Kasumi-1 (cell line): ENCODE data around the gene IGF2BP1.
"Not testable (repeated sequence)": the region's sequence is repeated elsewhere in the genome, so short reads cannot be mapped to it uniquely, and the experiment has no call there.

ENCODE experiments used
- DNase-seq, 2 experiments: peaks; one replicate each; lab custom pipeline; 2025; lab: John Stamatoyannopoulos, UW

The IGF2BP1 gene

DNA sequence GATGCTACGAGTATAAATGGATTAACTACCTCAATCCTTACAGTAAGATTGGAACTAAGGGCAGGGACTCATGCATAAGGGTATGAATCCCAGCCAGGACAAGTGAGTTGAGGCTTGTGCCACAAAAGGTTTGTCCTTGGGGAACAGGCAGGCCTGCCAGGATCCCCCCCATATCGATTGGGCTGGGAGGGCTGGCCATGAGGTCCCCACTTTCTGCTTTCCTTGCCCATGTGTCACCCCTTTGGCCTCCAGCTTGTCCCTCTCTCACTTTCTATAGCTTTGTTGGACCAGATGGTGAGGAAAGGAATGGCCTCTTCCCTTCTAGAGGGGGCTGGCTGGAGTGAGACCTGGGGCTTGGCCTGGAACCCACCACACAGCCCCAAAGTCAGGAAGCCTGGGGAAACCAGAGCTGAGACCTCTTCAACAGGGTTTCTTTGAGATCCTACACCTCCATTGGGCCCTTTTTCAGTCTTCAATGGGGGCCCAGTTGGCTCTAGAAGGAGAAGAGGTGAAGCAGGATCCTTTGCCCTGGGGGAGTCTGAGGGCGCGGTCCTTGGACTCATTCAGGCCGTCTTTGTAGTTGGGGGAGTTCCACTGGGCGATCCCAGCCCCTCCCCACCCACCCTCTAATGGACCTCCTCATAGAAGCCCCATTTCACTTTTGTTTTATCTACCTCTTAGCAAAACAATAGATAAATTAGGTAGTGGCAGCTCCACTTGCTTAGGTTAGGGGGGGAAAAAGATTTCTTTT is 57.3 kb downstream of the IGF2BP1 start:
- DNase-seq: no peak

DNA sequence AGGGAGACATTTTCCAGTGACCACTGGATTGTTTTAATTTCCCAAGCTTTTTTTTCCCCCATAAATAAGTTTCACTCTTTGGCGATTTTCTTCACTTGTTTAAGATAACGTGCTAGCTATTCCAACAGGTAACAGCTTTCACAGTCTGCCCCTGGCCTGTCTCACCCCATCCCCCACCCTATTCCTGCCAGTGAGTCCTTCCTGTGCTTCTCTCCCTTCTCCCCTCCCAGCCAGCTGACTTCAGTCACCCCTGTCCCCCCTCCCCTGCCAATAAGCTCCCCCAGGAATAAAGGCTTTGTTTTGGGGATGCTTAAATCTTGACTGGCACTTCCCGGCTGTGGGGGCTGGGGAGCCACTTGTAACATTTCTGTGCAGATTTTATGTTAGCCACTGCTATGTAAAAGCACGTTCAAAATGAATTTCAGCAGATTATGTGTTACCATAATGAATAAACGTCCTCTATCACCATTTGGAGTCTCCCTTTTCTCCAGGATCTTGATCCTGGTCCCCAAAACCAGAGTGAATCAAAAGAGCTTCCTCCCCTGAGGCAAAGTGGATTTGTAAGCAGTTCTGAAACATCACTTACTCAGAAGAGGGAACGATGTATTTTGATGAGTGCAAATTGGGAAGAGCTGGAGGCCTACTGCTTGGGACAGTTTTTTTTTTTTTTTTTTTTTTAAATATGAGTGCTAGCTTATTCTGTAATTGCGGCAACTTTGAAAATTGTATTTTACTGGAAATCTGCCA is 58.2 kb downstream of the IGF2BP1 start:
- DNase-seq: no peak

DNA sequence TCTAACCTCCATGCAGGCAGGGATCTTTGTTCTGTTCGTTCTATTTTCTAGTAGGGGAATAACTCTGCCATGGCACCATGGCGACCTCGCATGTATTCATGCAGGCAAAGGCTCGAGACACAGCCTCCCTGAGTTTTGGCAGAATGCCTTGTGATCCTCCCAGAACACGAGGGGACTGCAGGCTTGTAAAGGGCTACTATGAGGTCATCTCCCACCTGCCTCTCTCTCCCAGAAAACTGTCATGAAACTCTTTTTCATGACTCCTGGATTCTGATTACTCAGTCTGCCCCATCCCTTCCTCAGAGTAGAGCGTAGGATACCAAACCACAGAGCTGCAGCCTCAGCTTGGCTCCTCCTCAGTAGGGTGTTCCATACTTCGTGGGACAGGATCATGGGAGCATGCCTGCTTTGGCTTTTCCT is 64.3 kb downstream of the IGF2BP1 start:
- DNase-seq: no peak

DNA sequence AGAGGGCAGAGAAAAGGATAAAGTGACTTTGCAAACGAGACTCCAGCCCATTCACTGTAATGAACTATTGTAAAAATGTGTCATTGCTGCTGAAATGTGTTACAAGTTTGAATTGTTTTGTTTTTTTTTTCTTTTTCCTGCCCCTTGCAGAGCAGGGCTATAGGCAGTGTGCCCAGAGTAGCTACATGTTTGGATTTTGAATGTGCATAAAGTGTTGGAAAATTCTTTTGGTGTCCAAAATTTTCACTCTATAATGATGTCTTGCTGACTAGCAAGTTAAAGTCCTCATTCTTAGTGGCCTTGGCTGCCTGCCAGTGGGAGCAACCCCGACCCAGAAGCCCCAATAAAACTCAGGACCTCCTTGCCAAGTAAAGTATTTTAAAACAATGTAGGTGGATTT is 66.5 kb downstream of the IGF2BP1 start:
- no peak for DNase-seq

- no peak for DNase-seq
Observed at GRCh38 chr17:49067163-49067562, 70.0 kb downstream of the IGF2BP1 start.

DNA sequence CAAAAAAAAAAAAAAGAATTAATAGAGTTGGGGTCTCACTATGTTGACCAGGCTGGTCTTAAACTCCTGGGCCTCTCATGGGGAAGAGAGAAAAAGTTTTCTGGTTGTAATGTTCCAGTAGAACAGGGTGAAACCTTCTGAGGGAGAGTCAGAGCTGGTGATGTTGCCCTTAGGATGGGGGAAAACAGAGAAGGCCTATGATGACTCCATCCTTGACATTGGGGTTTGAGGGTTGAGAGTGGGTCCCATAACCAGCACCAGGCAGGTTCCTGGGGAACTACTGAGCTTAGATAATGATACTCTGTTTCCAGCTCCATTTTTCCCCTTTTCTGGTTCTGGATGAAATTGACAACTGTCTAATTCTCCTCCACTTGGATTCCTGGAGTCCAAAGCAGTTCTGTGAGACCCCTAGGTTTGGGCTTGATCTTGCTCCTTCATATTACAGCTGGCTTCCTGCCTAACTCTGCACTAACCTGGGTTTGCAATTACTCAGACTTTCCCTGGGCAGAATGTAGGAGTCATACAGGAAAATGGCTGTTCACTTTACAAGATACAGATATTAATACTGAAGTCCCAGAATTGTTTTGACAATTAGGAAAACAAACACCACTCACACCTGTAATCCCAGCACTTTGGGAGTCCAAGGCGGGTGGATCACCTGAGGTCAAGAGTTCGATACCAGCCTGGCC is 72.5 kb downstream of the IGF2BP1 start:
- DNase-seq: no peak

DNA sequence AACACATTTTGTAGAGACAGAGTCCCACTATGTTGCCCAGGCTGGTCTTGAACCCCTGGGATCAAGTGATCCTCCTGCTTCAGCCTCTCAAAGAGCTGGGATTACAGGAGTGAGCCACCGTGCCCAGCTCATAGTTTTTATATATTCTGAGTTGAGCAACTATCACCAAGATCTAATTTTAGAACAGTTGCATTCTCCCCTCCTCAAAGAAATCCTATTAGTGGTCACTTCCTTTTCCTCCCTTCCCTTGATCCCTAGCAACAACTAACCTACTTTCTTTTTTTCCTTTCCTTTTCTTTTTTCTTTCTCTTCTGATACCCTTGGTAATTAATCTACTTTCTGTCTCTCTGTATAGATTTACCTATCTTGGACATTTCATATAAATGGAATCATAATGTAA is 73.9 kb downstream of the IGF2BP1 start:
- no peak for DNase-seq

- DNase-seq: no peak
Observed at GRCh38 chr17:49074851-49075540, 77.8 kb downstream of the IGF2BP1 start.

DNA sequence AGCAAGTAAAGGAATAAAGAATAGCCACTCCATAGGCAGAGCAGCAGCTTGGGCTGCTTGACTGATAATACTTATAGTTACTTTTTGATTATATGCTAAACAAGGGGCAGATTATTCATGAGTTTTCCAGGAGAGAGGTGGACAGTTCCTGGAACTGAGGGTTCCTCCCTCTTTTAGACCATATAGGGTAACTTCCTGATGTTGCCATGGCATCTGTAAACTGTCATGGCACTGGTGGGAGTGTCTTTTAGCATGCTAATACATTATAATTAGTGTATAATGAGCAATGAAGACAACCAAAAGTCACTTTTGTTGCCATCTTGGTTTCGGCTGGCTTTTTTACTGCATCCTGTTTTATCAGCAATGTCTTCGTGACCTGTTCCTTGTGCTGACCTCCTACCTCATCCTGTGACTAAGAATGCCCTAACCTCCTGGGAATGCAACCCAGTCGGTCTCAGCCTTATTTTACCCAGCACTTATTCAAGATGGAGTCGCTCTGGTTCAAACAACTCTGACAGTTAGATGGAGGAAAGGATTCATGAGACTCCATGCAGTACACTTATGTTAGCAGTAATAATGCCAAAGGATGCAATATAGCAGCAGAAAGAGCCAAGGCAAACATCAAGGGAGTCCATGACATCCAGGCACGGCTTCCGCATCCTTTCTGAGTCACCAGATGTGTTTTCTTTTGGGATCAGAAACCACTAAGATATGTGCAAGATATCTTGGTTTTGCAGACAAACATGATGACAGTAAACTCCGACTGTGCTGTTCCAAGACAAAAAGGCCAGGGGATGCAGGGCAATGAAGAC is 79.6 kb downstream of the IGF2BP1 start:
- no peak for DNase-seq

GRCh38 chr17:49078248-49078647 is 81.1 kb downstream of the IGF2BP1 start:
- no peak for DNase-seq

GRCh38 chr17:49079840-49080663 is 82.9 kb downstream of the IGF2BP1 start:
- no peak for DNase-seq

- DNase-seq: no peak
Observed at GRCh38 chr17:49082231-49082630, 85.0 kb downstream of the IGF2BP1 start.

- DNase-seq: not testable (repeated sequence)
Observed at GRCh38 chr17:49085046-49085445, 87.9 kb downstream of the IGF2BP1 start.

- DNase-seq: no peak
Observed at GRCh38 chr17:49085565-49086315, 88.6 kb downstream of the IGF2BP1 start.

DNA sequence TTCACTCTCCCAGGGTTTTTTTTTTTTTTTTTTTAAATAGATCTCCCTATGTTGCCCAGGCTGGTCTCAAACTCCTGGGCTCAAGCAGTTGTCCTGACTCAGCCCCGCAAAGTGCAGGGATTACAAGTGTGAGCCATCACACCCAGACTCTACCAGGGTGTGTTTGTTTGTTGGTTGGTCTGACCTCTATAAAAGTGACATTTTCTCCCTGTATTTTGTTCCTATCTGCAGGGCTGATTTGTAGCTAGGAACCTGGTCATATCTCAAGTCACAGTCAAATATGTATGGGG is 89.1 kb downstream of the IGF2BP1 start:
- no peak for DNase-seq

DNA sequence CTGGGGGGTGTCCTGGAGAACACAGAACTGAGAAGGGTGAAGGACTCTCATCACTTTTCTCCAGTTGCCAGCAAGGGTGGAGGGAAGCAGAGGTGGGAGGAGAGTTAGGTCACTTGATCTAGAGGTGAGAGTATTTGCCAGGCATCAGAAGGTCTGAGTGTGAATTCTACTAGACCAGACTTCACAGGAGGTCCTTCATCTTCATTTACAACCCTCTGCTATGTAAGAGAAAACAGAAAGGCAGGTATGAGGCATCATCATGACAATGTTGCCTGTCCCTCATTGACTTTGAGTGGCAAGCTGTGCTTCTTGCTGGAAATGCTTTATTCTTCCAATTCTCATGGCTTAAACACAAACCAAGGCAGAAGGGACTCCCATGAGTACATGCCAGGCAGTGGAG is 89.5 kb downstream of the IGF2BP1 start:
- no peak for DNase-seq

DNA sequence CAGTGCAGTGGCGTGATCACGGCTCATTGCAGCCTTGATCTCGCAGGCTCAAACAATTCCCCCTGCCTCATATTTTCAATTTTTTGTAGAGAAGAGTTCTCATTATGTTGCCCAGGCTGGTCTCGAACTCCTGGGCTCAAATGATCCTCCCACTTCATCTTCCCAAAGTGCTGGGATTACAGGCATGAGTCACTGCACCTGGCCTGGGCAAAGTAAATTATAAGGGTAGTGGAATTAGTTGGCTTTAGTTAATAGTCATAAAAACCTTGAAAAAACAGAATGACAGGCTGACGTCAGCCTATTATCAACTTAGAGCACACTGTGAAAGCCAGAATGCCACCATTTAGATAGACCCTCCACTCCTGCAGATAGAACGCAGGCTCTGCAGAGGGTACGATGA is 91.9 kb downstream of the IGF2BP1 start:
- DNase-seq: no peak

DNA sequence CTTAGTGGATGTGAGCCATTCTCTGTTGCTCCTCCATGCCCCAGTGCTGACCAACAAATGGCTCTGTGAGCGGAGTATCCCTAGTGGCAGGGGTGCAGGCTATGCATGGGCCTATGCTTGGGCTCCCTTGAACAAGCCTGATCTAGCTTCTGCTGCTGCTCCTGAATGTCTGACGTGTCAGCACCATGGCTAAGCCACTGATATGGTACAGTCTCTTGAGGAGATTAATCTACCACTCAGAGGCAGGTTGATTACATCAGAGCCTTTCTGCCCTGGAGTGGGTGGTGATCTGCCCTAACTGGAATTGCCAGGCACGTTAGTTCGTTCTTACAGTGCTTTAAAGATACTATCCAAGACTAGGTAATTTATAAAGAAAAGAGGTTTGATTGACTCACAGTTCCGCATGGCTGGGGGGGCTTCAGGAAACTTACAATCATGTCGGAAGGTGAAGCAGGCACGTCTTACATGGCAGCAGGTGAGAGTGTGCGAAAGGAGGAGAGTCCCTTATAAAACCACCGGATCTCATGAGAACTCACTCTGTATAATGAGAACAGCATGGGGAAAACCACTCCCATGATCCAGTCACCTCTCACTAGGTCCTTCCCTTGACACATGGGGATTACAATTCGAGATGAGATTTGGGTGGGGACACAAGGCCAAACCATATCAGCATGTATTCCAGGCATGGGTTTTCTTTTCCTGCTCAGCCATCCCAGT is 93.9 kb downstream of the IGF2BP1 start:
- DNase-seq: no peak

- no peak for DNase-seq
Observed at GRCh38 chr17:49093131-49093530, 95.9 kb downstream of the IGF2BP1 start.
